Placental pericyte (primary cell): ENCODE measurements around the gene CHCHD3. TPM values are rescaled to one million over a fixed set of nuclear protein-coding genes. Genes with fewer than 3 reads are reported as not detected.

Experiments used
- small RNA-seq: library from RNA; depleted of rRNA; stranded (forward); fragments of <200 nt; gene quantifications from one replicate; pipeline ENCODE3, GENCODE V24; 2012; ENCODE audit warnings: low replicate concordance
- total RNA-seq: library from RNA; depleted of rRNA; stranded (reverse); fragments of >200 nt; gene quantifications from 2 replicates; pipeline ENCODE4 v1.2.3, GENCODE V29; 2012

The CHCHD3 gene
- 98.8 and 118 TPM in 2 replicates for total RNA-seq

GRCh38 chr7:133081599-133082389 lies at the start of gene CHCHD3:
TSS of gene CHCHD3 (minus strand) at chr7:133082090. CDS start at chr7:133081937, 153 bp downstream.

Small RNA genes within 50 kb of the gene (small RNA-seq; reads per million reads assigned to genes)
- 0.33 reads per million, percentile 3 among the genes with 10 or more reads in this experiment for gene RF00218
- not detected for gene RNU6-92P

Other genes starting within 250 kb of the CHCHD3 start
- gene EXOC4, start 171.0 kb upstream of the CHCHD3 start, total RNA-seq: 68.6 and 105 TPM in 2 replicates